Activated CD8-positive, alpha-beta T cell treated with anti-CD3 and anti-CD28 coated beads, Interleukin-2, amount 10 ng/mL, durations not matched to agents 7 days and 5 days (primary cell): ENCODE measurements around the gene ATP10B. TPM values are rescaled to one million over a fixed set of nuclear protein-coding genes. Genes with fewer than 3 reads are reported as not detected.
"Not testable (repeated sequence)": the region's sequence is repeated elsewhere in the genome, so short reads cannot be mapped to it uniquely, and the experiment has no call there.

Source experiments
- ATAC-seq: fragments of 150-1000 bp; cut with Tn5 transposase; one replicate; pipeline ENCODE4 v1.10.0; 2021; ENCODE audit warnings: moderate library complexity
- CTCF ChIA-PET: fragments of 350-600 bp; sonication (Branson Sonifier 250); formaldehyde crosslinking; loops from one replicate; lab custom pipeline; 2021; ENCODE audit warnings: antibody characterized with exemption; lab: Charles Lee
- POLR2A ChIA-PET: fragments of 350-600 bp; sonication (Branson Sonifier 250); formaldehyde crosslinking; loops from one replicate; lab custom pipeline; 2021; ENCODE audit warnings: antibody characterized with exemption; lab: Charles Lee
- DNase-seq: peaks from one replicate; pipeline ENCODE4 v3.0.0-alpha.2; 2020
- H3K27ac Mint-ChIP-seq: one replicate; pipeline ENCODE4 v1.8.0; 2021; ENCODE audit warnings: mild to moderate bottlenecking, mixed read lengths
- H3K27me3 Mint-ChIP-seq: one replicate; pipeline ENCODE4 v1.8.0; 2021; ENCODE audit warnings: low read depth, mixed read lengths
- H3K36me3 Mint-ChIP-seq: one replicate; pipeline ENCODE4 v1.8.0; 2021; ENCODE audit warnings: low read depth, mixed read lengths
- H3K4me1 Mint-ChIP-seq: one replicate; pipeline ENCODE4 v1.8.0; 2021; ENCODE audit warnings: low read depth, mixed read lengths
- H3K4me3 Mint-ChIP-seq: one replicate; pipeline ENCODE4 v1.8.0; 2021; ENCODE audit warnings: mild to moderate bottlenecking, mixed read lengths
- H3K9me3 Mint-ChIP-seq: one replicate; pipeline ENCODE4 v1.8.0; 2022; ENCODE audit warnings: mixed read lengths; ENCODE audit not compliant: insufficient read depth
- total RNA-seq, 2 experiments: library from RNA; stranded (reverse); gene quantifications; one replicate each; pipeline ENCODE4 v1.2.3, GENCODE V29; 2021

Gene ATP10B
- total RNA-seq, 2 experiments from 2014 or later: not detected

GRCh38 chr5:160744268-160745101, 107.5 kb downstream of the ATP10B start:
- Mint-ChIP-seq H3K27ac (no peak overlapping the region), H3K27me3 (peaks cover 5% of the 10 kb centered on the region), H3K4me3 (no peak overlapping the region), H3K36me3 (no peaks in the 10 kb centered on the region), H3K9me3 (no peaks in the 10 kb centered on the region), H3K4me1 (peaks cover 3% of the 10 kb centered on the region)
- ATAC-seq (no peak), DNase-seq (no peak)
- POLR2A ChIA-PET: no interaction called here
- CTCF ChIA-PET: interaction anchor here (1.3 kb wide), 1 partner anchor 305 kb away, joined by 4 read pairs; no protein-coding TSS in a partner anchor

- H3K36me3 Mint-ChIP-seq: no peaks in the 10 kb centered on the region
- no peaks in the 10 kb centered on the region for H3K9me3 Mint-ChIP-seq
- H3K4me3 Mint-ChIP-seq: no peak overlapping the region
- no peak for ATAC-seq
- ChIA-PET CTCF (no interaction called here), POLR2A (no interaction called here)
- peaks cover 3% of the 10 kb centered on the region for H3K4me1 Mint-ChIP-seq
- no peak for DNase-seq
- H3K27ac Mint-ChIP-seq: no peak overlapping the region
- H3K27me3 Mint-ChIP-seq: peaks cover 3% of the 10 kb centered on the region
Measured at GRCh38 chr5:160743027-160743426, 109.0 kb downstream of the ATP10B start.

- H3K4me1 Mint-ChIP-seq: no peaks in the 10 kb centered on the region
- no peak overlapping the region for H3K4me3 Mint-ChIP-seq
- POLR2A ChIA-PET: no interaction called here
- no peak for ATAC-seq
- CTCF ChIA-PET: no interaction called here
- H3K9me3 Mint-ChIP-seq: no peaks in the 10 kb centered on the region
- H3K36me3 Mint-ChIP-seq: no peaks in the 10 kb centered on the region
- H3K27me3 Mint-ChIP-seq: peaks cover 3% of the 10 kb centered on the region
- no peak overlapping the region for H3K27ac Mint-ChIP-seq
- no peak for DNase-seq
Measured at GRCh38 chr5:160742446-160742845, 109.6 kb downstream of the ATP10B start.

- ATAC-seq: no peak
- no peaks in the 10 kb centered on the region for H3K9me3 Mint-ChIP-seq
- no peaks in the 10 kb centered on the region for H3K4me1 Mint-ChIP-seq
- H3K36me3 Mint-ChIP-seq: no peaks in the 10 kb centered on the region
- no peak overlapping the region for H3K27ac Mint-ChIP-seq
- DNase-seq: no peak
- no peak overlapping the region for H3K4me3 Mint-ChIP-seq
- CTCF ChIA-PET: no interaction called here
- POLR2A ChIA-PET: no interaction called here
- no peaks in the 10 kb centered on the region for H3K27me3 Mint-ChIP-seq
Measured at GRCh38 chr5:160727296-160727997, 124.6 kb downstream of the ATP10B start.

GRCh38 chr5:160726721-160727120, 125.3 kb downstream of the ATP10B start:
- CTCF ChIA-PET: no interaction called here
- H3K9me3 Mint-ChIP-seq: no peaks in the 10 kb centered on the region
- no peak overlapping the region for H3K27ac Mint-ChIP-seq
- H3K27me3 Mint-ChIP-seq: no peaks in the 10 kb centered on the region
- no peak overlapping the region for H3K4me3 Mint-ChIP-seq
- H3K36me3 Mint-ChIP-seq: no peaks in the 10 kb centered on the region
- POLR2A ChIA-PET: no interaction called here
- ATAC-seq: no peak
- H3K4me1 Mint-ChIP-seq: no peaks in the 10 kb centered on the region
- DNase-seq: no peak

GRCh38 chr5:160720822-160721221, 131.2 kb downstream of the ATP10B start:
- no peaks in the 10 kb centered on the region for H3K4me1 Mint-ChIP-seq
- ATAC-seq (no peak), DNase-seq (no peak)
- H3K36me3 Mint-ChIP-seq: no peaks in the 10 kb centered on the region
- no peaks in the 10 kb centered on the region for H3K9me3 Mint-ChIP-seq
- ChIA-PET POLR2A (no interaction called here), CTCF (no interaction called here)
- H3K27me3 Mint-ChIP-seq: no peaks in the 10 kb centered on the region
- H3K4me3 Mint-ChIP-seq: no peak overlapping the region
- H3K27ac Mint-ChIP-seq: no peak overlapping the region

GRCh38 chr5:160715508-160715907, 136.5 kb downstream of the ATP10B start:
- POLR2A ChIA-PET: not testable (repeated sequence)

GRCh38 chr5:160703547-160704189, 148.3 kb downstream of the ATP10B start:
- Mint-ChIP-seq H3K27ac (no peak overlapping the region), H3K4me1 (no peaks in the 10 kb centered on the region), H3K4me3 (no peak overlapping the region), H3K27me3 (peaks cover 2% of the 10 kb centered on the region), H3K9me3 (no peaks in the 10 kb centered on the region), H3K36me3 (no peaks in the 10 kb centered on the region)
- CTCF ChIA-PET: no interaction called here
- DNase-seq: no peak
- no peak for ATAC-seq
- POLR2A ChIA-PET: no interaction called here

More at GRCh38 chr5:160715508-160715907, 136.5 kb downstream of the ATP10B start:
- ATAC-seq, H3K4me3 Mint-ChIP-seq, H3K36me3 Mint-ChIP-seq, H3K4me1 Mint-ChIP-seq, H3K9me3 Mint-ChIP-seq, H3K27me3 Mint-ChIP-seq, CTCF ChIA-PET, DNase-seq, H3K27ac Mint-ChIP-seq: not testable (repeated sequence)

GRCh38 chr5:160702934-160703333, 149.1 kb downstream of the ATP10B start:
- Mint-ChIP-seq H3K4me3 (no peak overlapping the region), H3K27me3 (peaks cover 2% of the 10 kb centered on the region), H3K27ac (no peak overlapping the region), H3K9me3 (no peaks in the 10 kb centered on the region), H3K4me1 (no peaks in the 10 kb centered on the region), H3K36me3 (no peaks in the 10 kb centered on the region)
- ChIA-PET CTCF (no interaction called here), POLR2A (no interaction called here)
- DNase-seq (no peak), ATAC-seq (no peak)

- Mint-ChIP-seq H3K27ac (no peak overlapping the region), H3K27me3 (peaks cover 2% of the 10 kb centered on the region), H3K9me3 (no peaks in the 10 kb centered on the region), H3K4me1 (no peaks in the 10 kb centered on the region), H3K36me3 (no peaks in the 10 kb centered on the region), H3K4me3 (no peak overlapping the region)
- ChIA-PET CTCF (no interaction called here), POLR2A (no interaction called here)
- ATAC-seq: no peak
- no peak for DNase-seq
Measured at GRCh38 chr5:160702311-160702803, 149.7 kb downstream of the ATP10B start.

GRCh38 chr5:160701403-160701802, 150.6 kb downstream of the ATP10B start:
- no peaks in the 10 kb centered on the region for H3K4me1 Mint-ChIP-seq
- H3K9me3 Mint-ChIP-seq: no peaks in the 10 kb centered on the region
- DNase-seq (no peak), ATAC-seq (no peak)
- no peak overlapping the region for H3K4me3 Mint-ChIP-seq
- CTCF ChIA-PET: no interaction called here
- H3K36me3 Mint-ChIP-seq: no peaks in the 10 kb centered on the region
- peaks cover 3% of the 10 kb centered on the region for H3K27me3 Mint-ChIP-seq
- POLR2A ChIA-PET: no interaction called here
- no peak overlapping the region for H3K27ac Mint-ChIP-seq

GRCh38 chr5:160699301-160699700, 152.7 kb downstream of the ATP10B start:
- H3K4me3 Mint-ChIP-seq: no peak overlapping the region
- no peaks in the 10 kb centered on the region for H3K36me3 Mint-ChIP-seq
- CTCF ChIA-PET: no interaction called here
- POLR2A ChIA-PET: no interaction called here
- H3K9me3 Mint-ChIP-seq: no peaks in the 10 kb centered on the region
- no peak for DNase-seq
- H3K27me3 Mint-ChIP-seq: peaks cover 3% of the 10 kb centered on the region
- no peak overlapping the region for H3K27ac Mint-ChIP-seq
- H3K4me1 Mint-ChIP-seq: no peaks in the 10 kb centered on the region
- no peak for ATAC-seq
